ENCODE results near the gene PRG2. TPM values are rescaled to one million over a fixed set of nuclear protein-coding genes. Genes with fewer than 3 reads are reported as not detected.

PRG2 gene
- total and polyA plus RNA-seq, 9 of the 15 experiments (the other 6 are each of a cell fraction or from before 2014, with no cell fraction given) = 1.8 to 78.0 (median 26.6) TPM

DNA sequence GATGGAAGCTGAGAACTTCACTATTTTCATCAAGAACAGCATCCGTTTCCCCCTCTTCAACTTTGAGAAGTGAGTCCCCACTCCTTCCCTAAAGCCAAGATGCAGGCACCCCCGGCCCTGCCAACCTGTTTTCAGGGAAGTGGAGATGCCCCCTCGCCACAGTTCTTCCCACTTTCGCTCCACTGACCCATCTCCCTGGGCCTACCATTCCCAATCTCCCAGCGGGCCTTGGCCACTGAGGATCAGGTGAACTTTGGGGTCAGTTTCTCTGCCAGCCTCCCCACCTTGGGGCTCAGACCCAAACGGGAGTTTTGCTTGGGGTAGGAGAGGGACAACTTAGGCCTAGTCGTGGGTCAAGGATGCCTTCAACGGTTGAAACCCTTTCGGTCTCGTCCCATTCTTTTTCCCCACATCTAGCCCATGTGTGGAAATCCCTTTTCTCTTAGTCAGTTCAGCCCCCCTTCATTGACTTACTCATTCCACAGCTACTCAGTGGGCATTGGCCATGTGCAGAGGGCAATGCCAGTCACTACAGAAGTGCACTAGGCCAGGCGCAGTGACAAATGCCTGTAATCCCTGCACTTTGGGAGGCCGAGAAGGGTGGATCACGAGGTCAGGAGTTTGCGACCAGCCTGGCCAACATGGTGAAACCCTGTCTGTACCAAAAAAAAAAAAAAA is 41.7 kb downstream of the PRG2 start (continued):
- TF ChIP-seq, protein P1, sequence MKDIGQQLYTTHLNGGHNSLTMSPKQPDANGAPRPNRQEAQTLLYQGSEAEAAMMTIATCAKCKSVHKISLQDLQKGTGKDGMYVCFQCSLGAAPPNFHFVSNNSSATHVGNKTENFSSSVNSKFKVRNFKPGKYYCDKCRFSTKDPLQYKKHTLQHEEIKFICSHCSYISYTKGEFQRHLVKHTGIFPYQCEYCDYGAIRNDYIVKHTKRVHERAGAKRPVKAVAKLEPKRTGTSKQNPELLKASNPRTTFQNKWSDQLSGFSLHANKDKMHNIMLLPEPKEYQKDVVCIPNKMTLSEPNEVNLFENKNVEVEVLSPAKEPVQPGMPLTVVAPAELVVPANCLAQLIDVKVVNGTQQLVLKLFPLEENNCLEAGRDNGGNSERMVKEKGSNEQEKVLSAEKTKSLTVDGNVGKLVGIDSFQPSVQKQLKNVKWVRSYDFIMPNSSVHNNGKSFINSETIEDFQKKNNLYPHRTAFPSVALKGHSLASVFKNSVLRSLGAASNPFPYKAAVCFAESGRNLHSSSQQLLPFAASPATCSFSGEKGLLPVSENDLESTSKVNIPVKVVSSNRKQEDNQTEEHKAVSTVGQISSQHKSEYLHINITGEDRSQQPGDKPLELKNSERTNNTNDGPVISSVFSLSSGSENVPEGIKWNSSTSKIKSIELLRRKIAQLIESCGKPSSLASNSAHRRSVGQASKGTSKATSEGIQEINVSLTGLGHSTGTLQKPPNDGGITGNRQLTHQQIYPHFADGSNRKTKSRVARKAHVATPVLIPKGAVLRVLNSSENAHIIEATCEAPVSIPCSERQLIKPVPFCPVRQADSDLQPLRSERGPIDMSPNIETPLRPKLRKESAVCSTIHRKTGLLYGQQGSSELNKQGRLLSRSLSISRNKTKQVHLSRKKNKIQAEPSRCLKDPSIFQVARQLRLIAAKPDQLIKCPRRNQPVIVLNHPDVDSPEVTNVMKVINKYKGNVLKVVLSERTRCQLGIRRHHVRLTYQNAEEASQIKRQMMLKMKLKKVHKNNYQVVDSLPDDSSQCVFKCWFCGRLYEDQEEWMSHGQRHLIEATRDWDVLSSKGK (CRISPR knock-in tag; IDR thresholded peaks at IDR 0.05) = no peak
- no peak for TF ChIP-seq FOXK1 (CRISPR knock-in tag; IDR thresholded peaks at IDR 0.05; ENCODE audit: borderline replicate concordance)
- no peak for TF ChIP-seq IRF2 (CRISPR knock-in tag; IDR thresholded peaks at IDR 0.05)
- no peak for TF ChIP-seq ZNF57 (CRISPR knock-in tag; IDR thresholded peaks at IDR 0.05)

DNA sequence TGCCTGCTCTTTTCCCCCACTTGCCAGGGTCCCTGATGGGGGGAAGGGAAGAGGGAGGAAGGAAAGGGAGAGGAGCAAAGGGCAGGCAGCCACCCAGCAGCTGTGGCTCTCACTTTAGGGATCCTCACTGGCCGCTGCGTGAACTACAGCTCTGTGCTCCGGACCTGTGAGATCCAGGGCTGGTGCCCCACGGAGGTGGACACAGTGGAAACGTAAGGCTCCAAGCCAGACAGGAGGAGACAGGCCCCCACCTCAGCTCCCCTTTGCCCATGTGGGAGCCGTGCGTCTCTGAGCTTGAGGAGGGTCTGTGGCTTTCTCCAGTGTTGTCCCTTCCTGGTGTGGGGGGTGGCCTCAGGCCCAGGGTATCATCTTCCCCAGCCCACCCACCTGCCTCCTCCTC is 42.4 kb downstream of the PRG2 start:
- intact Hi-C loops (cut with micrococcal nuclease) (loop anchor here (5.0 to 10.0 kb wide), 2 partner anchors 447 to 1164 kb away; no protein-coding TSS in a partner anchor), in situ Hi-C loops (cut with MboI) (loop anchor here (10.0 kb wide), 2 partner anchors 177 to 1167 kb away; no protein-coding TSS in a partner anchor)
- H3K4me1 ChIP-seq (replicated peaks in 1 of 2; ENCODE audit: control insufficient read depth in 2 of 2, insufficient read depth in 2 of 2, low read length in 2 of 2) = peaks cover 14 to 19% of the 10 kb centered on the region in 2 experiments
- no peaks in the 10 kb centered on the region for H3K79me2 ChIP-seq (ENCODE audit: control insufficient read depth, insufficient read depth, low read length)
- H3K4me2 ChIP-seq (ENCODE audit: insufficient read depth, low read length) = no peak overlapping the region
- peak overlapping the region in 1 of 2 experiments; percentile 53; a peak in 1 of 4 replicates for H3K9ac ChIP-seq (ENCODE audit: insufficient read depth in 1 of 2, low read depth in 2 of 2, low read length in 2 of 2)
- FAIRE-seq = no peak
- no peak for DNase-seq (ENCODE audit: extremely low read depth in 1 of 4, low spot score in 3 of 4)
- ChIA-PET POLR2A (interaction anchor here (0.6 to 1.4 kb wide), 2 partner anchors 84 to 356 kb away, joined by 3 to 4 read pairs; no protein-coding TSS in a partner anchor), CTCF (ENCODE audit: low intra/inter-chr PET ratio) (interaction anchor here (0.7 kb wide), 1 partner anchor 173 kb away, joined by 3 read pairs; no protein-coding TSS in a partner anchor)
- H3K36me3 ChIP-seq (ENCODE audit: control insufficient read depth, insufficient read depth, low read length) = no peaks in the 10 kb centered on the region
- no peak overlapping the region for H3K27ac ChIP-seq (ENCODE audit: extremely low read depth, low read depth, low read length)
- no peaks in the 10 kb centered on the region for H3K9me1 ChIP-seq (ENCODE audit: control insufficient read depth, insufficient read depth, low read length)
- 0 out of 2 replicates have a peak, but pooled peaks cover 4% of the 10 kb centered on the region for H3K9me3 ChIP-seq (replicated peaks; ENCODE audit: control insufficient read depth, insufficient read depth, low read depth, low read length)
- H2AFZ ChIP-seq (ENCODE audit: low read depth, low read length) = peak overlapping the region; percentile 75
- H4K20me1 ChIP-seq (replicated peaks; ENCODE audit: control insufficient read depth, insufficient read depth, low read length) = no peaks in the 10 kb centered on the region
- no peaks in the 10 kb centered on the region for H3K27me3 ChIP-seq (ENCODE audit: control insufficient read depth in 2 of 2, insufficient read depth in 2 of 2, low read length in 2 of 2)
- 44% methylated on average over 6 of the region's 7 CpGs for WGBS (ENCODE audit: insufficient coverage, low coverage, missing lambda C conversion rate)
- BruUV-seq (replicated peaks) = no TSS peak
- peak; percentile 46 for ATAC-seq
- no peak overlapping the region for H3K4me3 ChIP-seq
- no peak for TF ChIP-seq NFE2L1 (tag; IDR thresholded peaks at IDR 0.05; ENCODE audit: borderline replicate concordance, low read depth)
- no peak for TF ChIP-seq IFI16 (CRISPR knock-in tag; IDR thresholded peaks at IDR 0.05)
- no peak for TF ChIP-seq LARP7 (IDR thresholded peaks at IDR 0.05)
- no peak for TF ChIP-seq KAT7 (CRISPR knock-in tag; IDR thresholded peaks at IDR 0.05; ENCODE audit: borderline replicate concordance)
- TF ChIP-seq TRIM24 (IDR thresholded peaks at IDR 0.05) = no peak
- TF ChIP-seq U2AF1 (optimal IDR thresholded peaks at IDR 0.05; ENCODE audit: low read depth, low read length) = no peak
- TF ChIP-seq MTF1 (CRISPR knock-in tag; IDR thresholded peaks at IDR 0.05; ENCODE audit: borderline replicate concordance) = no peak
- no peak for TF ChIP-seq HNRNPL (IDR thresholded peaks at IDR 0.05; ENCODE audit: low read depth, low read length)
- no peak for TF ChIP-seq ESRRA (IDR thresholded peaks at IDR 0.05; ENCODE audit: borderline replicate concordance, low read depth)
- TF ChIP-seq, protein P2, sequence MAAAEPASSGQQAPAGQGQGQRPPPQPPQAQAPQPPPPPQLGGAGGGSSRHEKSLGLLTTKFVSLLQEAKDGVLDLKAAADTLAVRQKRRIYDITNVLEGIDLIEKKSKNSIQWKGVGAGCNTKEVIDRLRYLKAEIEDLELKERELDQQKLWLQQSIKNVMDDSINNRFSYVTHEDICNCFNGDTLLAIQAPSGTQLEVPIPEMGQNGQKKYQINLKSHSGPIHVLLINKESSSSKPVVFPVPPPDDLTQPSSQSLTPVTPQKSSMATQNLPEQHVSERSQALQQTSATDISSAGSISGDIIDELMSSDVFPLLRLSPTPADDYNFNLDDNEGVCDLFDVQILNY (CRISPR knock-in tag; IDR thresholded peaks at IDR 0.05) = no peak
- TF ChIP-seq HLTF (IDR thresholded peaks at IDR 0.05) = no peak

All from K562 (cell line).